OCI-LY1 (cell line): ENCODE results near the gene FMN1.

Experiments used
- CTCF ChIP-seq: fragments of 200-600 bp; sonication (generic), shearing (Covaris generic); IDR thresholded peaks from 2 replicates; pipeline ENCODE4 v1.5.1; 2017; ENCODE audit warnings: mild to moderate bottlenecking, antibody characterized with exemption, low read length, moderate library complexity, mixed read lengths
- EZH2 ChIP-seq: fragments of 200-600 bp; sonication (generic), shearing (Covaris generic); IDR thresholded peaks from 2 replicates; pipeline ENCODE4 v1.8.0; 2017; ENCODE audit warnings: borderline replicate concordance, mixed run types, mild to moderate bottlenecking, antibody characterized with exemption, low read length, moderate library complexity, mixed read lengths

GRCh38 chr15:33183334-33183733 is 11.2 kb downstream of the FMN1 start:
- TF ChIP-seq CTCF (no peak), EZH2 (no peak)
